T1000 (cell line): ENCODE measurements around the gene C1orf115.
"Not testable (repeated sequence)": the region's sequence is repeated elsewhere in the genome, so short reads cannot be mapped to it uniquely, and the experiment has no call there.

Experiments
- DNase-seq: peaks from one replicate; lab custom pipeline; 2025; ENCODE audit warnings: mixed read lengths; lab: John Stamatoyannopoulos, UW

Gene C1orf115

GRCh38 chr1:220690140-220691052 is at the start of gene C1orf115:
Gene C1orf115 (plus strand): TSS chr1:220690363. CDS start chr1:220690403, 40 bp downstream.
- DNase-seq, result peak; percentile 81

DNA sequence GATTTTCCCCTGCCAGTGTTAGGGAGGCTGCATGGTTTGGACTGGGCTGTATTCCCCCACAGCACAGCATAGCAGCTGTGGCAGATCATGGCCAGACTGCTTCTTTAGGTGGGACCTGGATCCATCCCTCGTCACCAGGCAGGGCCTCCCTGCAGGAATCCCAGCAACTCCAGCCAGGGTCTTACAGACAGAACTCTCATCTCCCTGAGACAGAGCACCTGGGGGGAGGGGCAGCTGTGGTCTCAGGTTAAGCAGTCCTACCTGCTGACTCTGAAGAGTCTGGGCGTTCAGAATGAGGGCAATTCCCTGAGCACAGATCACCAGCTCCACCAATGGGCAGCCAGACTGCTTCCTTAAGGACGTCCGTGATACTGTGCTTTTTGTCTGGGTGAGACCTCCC is 47.9 kb upstream of the C1orf115 start:
- no peak for DNase-seq

DNA sequence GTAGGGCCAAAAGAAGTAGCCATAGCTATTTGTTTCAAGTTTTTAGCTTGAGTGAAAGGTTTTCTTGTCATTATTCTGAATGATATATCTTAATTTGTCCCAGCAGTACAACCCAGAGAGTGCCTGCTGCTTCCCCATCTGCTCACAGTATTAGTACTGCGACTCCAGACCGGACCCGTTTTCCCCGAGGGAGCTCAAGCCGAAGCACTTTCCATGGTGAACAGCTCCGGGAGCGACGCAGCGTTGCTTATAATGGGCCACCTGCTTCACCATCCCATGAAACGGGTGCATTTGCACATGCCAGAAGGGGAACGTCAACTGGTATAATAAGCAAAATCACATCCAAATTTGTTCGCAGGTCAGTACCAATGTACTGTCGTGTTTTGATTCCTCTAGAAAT is 37.2 kb upstream of the C1orf115 start:
- no peak for DNase-seq

GRCh38 chr1:220655509-220655908 is 34.7 kb upstream of the C1orf115 start:
- DNase-seq, result no peak

GRCh38 chr1:220655961-220656740 is 34.0 kb upstream of the C1orf115 start:
- no peak for DNase-seq

- DNase-seq, result no peak
Observed at GRCh38 chr1:220666349-220666748, 23.8 kb upstream of the C1orf115 start.

- no peak for DNase-seq
Observed at GRCh38 chr1:220669005-220669404, 21.2 kb upstream of the C1orf115 start.

- DNase-seq, result no peak
Observed at GRCh38 chr1:220670365-220670764, 19.8 kb upstream of the C1orf115 start.

DNA sequence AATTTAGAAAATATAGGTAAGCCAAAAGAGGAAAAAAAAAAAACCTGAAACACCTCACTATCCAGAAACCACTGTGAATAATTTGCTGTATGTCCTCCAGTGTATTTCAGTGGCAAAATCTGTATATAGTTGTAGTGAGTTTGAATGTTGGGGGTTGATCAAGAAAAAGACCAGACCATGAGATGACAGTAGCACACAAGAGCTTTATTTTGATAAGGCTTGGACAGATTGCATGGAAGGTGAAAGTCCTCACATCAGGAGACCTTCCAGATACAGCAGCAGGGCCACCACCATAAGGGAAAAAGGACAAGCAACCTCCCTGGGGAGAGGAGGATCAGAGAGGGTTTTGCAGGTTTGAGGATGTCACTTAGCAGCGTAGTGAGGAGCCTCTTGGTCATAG is 16.2 kb upstream of the C1orf115 start:
- DNase-seq, result no peak

DNA sequence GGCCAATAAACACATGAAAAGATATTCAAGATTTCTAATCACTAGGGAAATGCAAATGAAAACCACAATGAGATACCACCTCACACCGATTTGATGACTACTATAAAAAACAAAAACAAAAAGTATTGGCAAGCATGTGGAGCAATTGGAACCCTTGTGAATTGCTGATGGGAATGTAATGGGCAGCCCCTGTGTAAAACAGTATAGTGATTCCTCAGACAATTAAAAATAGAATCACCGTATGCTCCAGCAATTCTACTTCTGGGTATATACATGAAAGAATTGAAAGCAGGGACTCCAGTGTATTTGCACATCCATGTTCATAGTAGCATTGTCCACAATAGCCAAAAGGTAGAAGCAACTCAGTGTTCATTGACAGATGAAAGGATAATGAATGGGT is 12.9 kb upstream of the C1orf115 start:
- DNase-seq, result no peak

GRCh38 chr1:220680085-220680687 is 10.0 kb upstream of the C1orf115 start:
- no peak for DNase-seq

GRCh38 chr1:220681220-220681880 is 8.8 kb upstream of the C1orf115 start:
- DNase-seq, result no peak

DNA sequence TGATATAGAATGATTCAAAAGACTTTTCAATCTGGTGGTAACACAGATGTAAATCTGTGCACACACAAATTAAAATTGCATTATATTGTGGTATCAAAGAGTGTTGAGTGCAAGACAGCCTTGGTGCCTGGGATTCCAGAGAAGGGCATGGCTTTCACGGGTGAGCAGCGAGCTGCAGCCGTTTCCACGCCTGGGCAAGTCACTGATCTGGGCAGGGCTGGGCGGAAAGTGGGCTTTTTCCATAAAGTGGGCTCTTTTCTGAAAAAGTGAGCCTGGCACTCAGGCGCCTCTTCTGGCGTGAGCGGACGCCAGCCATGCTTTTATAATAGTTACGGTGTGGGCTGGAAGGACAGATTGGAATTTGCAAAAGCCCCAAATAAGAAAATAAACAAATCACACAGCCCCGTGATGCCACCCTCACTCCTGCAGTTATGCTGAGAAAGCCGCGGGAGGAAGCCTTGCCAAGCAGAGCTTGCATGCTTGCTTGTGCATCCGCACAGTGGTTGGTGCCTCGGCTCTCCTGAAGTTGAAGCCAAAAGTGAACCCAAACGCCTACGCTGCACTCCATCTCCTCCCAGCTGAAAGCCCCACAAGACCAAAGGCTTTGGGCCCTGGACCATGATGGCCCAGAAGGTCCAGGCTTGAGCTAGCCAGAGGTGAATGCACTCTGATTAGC is 7.1 kb upstream of the C1orf115 start:
- DNase-seq, result no peak

- not testable (repeated sequence) for DNase-seq
Observed at GRCh38 chr1:220683716-220684115, 6.4 kb upstream of the C1orf115 start.

DNA sequence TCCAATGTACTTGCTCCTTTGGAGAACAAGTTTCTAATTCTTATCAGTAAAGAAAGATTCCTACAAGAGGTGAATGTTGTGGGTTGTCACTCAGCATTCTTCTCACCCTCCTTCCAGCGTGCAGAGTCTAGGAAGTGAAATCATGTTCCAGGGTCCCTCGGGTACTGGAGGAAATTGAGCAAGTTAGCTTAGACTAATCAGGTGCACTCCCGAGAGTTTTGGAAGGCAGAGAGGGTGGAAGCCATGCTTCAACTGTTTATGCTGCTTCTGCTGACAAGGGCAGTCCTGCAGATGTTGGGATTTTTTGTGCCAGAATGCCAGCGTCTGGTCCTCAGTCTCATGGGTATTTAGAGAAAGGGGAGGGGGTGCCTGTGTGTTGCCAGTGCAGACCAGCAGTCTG is 5.3 kb upstream of the C1orf115 start:
- DNase-seq, result no peak

- DNase-seq, result no peak
Observed at GRCh38 chr1:220685879-220686278, 4.3 kb upstream of the C1orf115 start.

- DNase-seq, result no peak
Observed at GRCh38 chr1:220687809-220688208, 2.4 kb upstream of the C1orf115 start.

DNA sequence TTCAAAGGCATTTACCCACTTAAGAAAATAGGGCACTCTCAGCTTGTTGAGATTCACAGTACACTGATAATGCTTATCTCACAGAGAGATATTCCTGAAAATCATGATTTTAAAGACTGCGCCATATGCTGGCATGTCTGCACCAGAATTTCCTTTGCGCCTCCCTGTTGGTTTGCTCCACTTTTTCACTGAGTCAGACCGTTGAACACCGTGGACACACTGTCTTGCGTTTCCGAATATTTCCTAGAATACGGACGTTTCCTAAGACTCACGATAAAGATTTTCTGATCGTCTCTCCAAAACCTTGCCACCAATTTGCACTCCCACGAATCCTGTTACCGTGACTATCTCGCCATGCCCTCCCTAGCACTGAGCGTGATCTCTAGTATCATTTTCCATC is 497 bp upstream of the C1orf115 start:
- DNase-seq, result no peak

- no peak for DNase-seq
Observed at GRCh38 chr1:220691053-220691684, 1.0 kb downstream of the C1orf115 start.

DNA sequence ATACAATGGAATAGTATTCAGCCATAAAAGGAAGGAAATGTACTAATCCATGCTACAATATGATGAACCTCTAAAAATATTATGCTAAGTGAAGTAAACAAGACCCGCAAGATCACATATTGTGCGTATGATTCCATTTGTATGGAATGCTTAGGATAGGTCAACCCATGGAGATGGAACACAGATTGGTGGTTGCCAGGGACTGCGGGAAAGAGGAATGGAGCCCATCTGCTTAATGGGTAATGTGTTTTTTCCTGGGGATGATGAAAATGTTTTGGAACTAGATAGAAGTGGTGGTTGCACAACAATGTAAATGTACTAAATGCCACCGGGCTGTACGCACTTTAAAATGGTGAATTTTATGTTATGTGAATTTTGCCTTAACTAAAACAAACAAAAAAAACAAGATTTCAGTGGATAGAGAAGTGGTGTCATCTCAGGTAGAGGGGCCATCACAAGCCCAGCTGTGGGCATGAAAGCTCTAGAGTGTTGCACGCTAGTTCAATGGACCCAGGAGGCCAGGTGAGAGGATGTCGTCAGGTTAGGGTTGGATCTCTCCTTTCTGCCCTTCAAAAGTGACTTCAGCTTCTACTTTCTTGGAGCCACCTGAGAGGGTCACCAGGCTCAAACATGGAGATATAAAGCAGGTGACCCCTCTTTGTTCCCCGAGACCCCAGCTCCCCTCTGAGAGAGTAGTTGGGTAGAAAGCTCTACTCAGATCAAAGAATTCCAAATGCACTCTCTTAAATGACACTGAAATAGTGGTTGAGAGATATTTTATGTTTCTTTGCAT is 2.5 kb downstream of the C1orf115 start:
- DNase-seq, result no peak
